HG02571 (cell line): ENCODE measurements around the gene LIMCH1.
"Not testable (repeated sequence)": the region's sequence is repeated elsewhere in the genome, so short reads cannot be mapped to it uniquely, and the experiment has no call there.

Experiments
- ATAC-seq: cut with Tn5 transposase; IDR thresholded peaks from one replicate; pipeline ENCODE4 v1.9.1; 2021; ENCODE audit warnings: mild to moderate bottlenecking, moderate library complexity; ENCODE audit not compliant: unreplicated experiment

LIMCH1 gene

GRCh38 chr4:41538017-41538733 is at the start of gene LIMCH1:
LIMCH1 (plus strand) TSS chr4:41538157; CDS start chr4:41605996, 67,839 bp downstream.
- ATAC-seq, result no peak

- not testable (repeated sequence) for ATAC-seq
Measured at GRCh38 chr4:41491081-41491576, 46.8 kb upstream of the LIMCH1 start.

DNA sequence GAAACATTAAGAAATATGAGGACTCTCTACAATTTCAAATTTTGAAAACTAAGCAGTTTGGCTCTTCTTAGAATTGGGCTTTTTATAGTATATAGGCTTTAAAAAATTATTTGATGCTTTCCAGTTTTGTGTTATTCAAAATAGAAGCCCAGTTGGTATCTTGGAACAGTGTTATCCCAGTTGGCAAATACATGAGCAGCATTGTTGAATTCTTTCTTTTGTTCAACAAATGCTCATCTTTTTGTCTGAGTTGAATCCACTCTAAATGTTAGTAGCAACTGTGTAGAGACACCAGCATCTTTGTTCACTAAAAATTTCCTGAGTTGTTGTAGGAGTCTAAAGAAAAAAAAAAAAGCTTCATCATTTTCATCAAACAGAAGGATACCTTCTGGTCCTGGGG is 41.0 kb upstream of the LIMCH1 start:
- ATAC-seq, result no peak

DNA sequence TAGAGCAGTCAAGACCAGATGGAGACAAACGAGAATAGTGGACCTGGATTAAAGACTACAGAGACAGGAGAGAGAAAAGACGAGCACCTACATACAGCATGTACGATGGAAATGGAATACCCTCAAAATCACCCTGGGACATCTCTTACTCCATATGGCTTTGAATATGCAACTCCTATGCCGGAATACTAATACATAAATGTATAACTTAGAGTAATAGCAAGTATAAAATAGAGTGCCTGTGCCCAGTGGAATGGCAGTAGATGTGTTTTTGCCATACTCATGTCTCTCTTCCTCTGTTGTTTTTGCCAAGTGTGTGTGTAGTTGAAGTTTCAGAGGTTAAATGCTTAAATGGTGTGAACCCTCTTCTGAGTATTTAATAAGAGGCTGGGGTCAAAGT is 39.8 kb upstream of the LIMCH1 start:
- no peak for ATAC-seq

DNA sequence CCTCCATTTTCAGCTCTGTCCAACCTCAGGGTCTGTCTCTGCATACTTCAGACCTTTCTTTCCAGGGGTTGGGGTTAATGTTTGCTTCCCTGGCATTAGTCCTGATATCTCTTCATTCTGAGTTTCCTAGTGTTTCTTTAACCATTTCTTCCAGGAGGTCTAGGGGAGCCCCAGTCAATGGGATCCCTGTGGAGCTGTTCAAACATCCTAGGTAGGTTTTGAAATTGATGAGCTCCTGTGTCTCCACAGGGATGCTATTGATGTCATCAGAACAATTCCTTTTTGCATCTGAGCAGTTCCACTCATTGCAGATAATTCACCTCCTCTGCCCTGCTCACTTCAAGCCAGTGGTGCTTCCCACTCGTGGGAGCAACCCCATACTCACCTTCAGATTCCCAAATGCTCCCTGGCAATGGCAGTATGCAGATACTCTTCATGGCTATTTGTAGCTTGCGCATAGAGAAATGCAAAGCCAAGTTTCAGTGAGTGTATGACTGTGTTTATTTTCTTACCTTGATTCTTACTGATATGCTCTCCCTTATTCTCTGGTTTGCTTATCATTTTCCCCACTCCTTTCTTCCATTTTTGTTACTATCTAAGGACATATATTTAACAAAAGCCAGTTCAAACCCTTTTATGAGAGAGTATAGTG is 33.7 kb upstream of the LIMCH1 start:
- no peak for ATAC-seq

- no peak for ATAC-seq
Measured at GRCh38 chr4:41505161-41505661, 32.7 kb upstream of the LIMCH1 start.

GRCh38 chr4:41506130-41506529 is 31.8 kb upstream of the LIMCH1 start:
- ATAC-seq, result no peak

DNA sequence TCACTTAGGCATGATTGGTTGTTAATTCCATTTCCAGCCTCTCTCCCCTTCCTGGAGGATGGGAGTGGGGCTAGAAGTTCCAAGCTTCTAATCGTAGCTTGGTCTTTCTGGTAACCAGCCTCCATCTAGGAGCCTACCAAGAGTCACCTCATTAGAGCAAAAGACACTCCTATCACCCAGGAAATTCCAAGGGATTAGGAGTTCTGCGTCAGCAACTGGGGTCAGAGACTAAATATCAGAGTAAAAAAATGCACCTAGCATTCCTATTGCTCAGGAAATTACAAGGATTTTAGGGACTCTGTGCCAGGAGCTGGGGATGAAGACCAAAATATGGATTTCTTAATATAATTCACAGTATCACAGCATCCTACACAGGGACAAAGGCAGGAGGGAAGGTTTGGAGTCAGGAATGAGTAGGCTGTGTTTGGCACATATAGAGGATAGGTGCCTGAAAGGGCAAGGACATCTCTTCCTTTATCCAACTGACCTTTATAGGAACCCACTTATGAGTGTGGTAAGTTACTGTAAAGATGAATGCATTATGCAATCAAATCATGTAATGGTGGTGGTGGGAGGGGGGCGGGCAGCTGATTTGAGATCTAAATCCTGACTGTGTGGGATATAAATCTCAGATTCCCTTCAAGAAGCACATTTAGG is 30.5 kb upstream of the LIMCH1 start:
- no peak for ATAC-seq

GRCh38 chr4:41509451-41509866 is 28.5 kb upstream of the LIMCH1 start:
- ATAC-seq, result no peak

DNA sequence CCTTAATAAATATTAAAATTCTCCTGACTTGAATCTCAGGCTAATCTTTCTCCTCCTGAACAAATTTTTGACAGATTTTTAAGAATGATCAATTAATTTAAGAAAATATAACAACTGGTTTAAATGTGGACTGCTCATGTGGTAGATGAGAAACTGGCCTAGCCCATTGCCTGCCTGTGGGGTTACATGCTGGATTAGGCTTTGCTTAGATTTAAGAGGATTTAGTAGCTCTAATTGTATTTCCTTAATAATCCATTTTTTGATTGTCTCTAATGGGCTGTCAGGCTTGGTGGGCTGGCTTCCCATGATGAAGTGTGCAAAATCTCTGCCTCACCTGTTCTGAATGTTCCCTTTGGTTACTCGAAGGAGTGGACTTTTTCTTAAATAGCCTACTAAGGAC is 27.8 kb upstream of the LIMCH1 start:
- ATAC-seq, result no peak

- ATAC-seq, result no peak
Measured at GRCh38 chr4:41512136-41512535, 25.8 kb upstream of the LIMCH1 start.

- ATAC-seq, result no peak
Measured at GRCh38 chr4:41512596-41512995, 25.4 kb upstream of the LIMCH1 start.

DNA sequence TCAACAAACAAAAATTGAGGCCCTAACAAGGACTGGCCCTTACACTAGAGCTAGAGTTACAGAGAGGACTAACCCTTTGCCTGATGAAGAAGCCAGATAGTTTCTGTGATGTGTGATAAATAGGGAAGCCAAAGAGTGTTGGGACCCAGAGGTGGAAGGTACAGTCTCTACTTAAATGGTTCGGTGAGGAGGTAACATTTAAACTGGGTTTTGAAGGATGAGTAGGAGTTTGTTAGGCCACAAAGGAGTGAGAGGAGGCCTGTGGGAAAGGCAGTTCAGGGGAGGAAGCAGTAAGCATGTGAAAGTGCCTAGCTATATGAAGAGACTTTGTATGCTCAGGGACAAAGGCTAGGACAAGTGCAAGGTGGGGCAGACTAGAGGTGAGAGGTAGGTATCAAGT is 23.8 kb upstream of the LIMCH1 start:
- no peak for ATAC-seq

- ATAC-seq, result no peak
Measured at GRCh38 chr4:41514766-41515481, 23.0 kb upstream of the LIMCH1 start.

GRCh38 chr4:41517121-41517520 is 20.8 kb upstream of the LIMCH1 start:
- ATAC-seq, result no peak

GRCh38 chr4:41517747-41518146 is 20.2 kb upstream of the LIMCH1 start:
- no peak for ATAC-seq

- no peak for ATAC-seq
Measured at GRCh38 chr4:41524425-41524824, 13.5 kb upstream of the LIMCH1 start.

- no peak for ATAC-seq
Measured at GRCh38 chr4:41525129-41525528, 12.8 kb upstream of the LIMCH1 start.

- no peak for ATAC-seq
Measured at GRCh38 chr4:41526628-41527027, 11.3 kb upstream of the LIMCH1 start.

- no peak for ATAC-seq
Measured at GRCh38 chr4:41528512-41529205, 9.3 kb upstream of the LIMCH1 start.
